ENCODE data around the gene TUT1.
A peak's percentile ranks its signal among the peaks of the same experiment; 100 is the strongest.
"Not testable (repeated sequence)": the region's sequence is repeated elsewhere in the genome, so short reads cannot be mapped to it uniquely, and the experiment has no call there.

The TUT1 gene, protein sequence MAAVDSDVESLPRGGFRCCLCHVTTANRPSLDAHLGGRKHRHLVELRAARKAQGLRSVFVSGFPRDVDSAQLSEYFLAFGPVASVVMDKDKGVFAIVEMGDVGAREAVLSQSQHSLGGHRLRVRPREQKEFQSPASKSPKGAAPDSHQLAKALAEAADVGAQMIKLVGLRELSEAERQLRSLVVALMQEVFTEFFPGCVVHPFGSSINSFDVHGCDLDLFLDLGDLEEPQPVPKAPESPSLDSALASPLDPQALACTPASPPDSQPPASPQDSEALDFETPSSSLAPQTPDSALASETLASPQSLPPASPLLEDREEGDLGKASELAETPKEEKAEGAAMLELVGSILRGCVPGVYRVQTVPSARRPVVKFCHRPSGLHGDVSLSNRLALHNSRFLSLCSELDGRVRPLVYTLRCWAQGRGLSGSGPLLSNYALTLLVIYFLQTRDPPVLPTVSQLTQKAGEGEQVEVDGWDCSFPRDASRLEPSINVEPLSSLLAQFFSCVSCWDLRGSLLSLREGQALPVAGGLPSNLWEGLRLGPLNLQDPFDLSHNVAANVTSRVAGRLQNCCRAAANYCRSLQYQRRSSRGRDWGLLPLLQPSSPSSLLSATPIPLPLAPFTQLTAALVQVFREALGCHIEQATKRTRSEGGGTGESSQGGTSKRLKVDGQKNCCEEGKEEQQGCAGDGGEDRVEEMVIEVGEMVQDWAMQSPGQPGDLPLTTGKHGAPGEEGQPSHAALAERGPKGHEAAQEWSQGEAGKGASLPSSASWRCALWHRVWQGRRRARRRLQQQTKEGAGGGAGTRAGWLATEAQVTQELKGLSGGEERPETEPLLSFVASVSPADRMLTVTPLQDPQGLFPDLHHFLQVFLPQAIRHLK

DNA sequence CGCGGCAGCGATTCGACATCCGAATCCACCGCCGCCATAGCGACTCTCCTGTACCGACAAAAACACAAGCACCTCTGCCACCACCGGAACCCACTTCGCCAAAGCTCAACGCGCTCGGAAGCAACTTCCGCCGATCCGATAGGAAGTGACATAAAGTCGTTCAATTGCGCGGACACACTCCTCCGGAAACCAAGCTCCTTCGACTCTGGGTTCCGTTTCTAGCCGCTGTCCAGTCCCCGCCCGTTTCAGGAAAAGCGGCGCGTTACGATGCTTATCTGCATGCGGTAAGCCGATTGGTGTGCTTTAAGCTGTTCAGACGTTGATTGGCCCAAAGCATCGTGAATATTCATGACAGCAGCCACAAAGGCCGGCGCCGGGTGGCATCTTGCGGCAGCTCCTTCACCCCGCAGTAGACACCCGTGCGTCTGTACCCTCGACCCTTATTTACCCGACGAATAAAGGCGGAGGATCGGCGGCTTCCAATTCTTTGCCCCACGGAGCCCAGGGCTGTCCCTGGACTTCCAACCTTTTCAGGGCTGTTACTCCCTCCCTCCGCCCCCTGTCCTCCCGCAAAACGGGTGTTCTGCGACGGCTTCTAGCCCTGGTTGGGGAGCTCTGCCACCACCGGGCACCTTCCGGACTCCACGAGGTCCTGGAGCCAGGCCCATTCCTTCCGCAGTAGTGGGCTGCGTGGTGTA lies at the start of gene TUT1:
Gene TUT1 (minus strand): TSS at position 76 of the 698 bp plus-strand sequence. CDS start 38 bp downstream, at position 38.
- peak; percentile 97 for DNase-seq

- no peak for DNase-seq
Measured at GRCh38 chr11:62632492-62632891, 41.2 kb upstream of the TUT1 start.

GRCh38 chr11:62627713-62628112 lies 36.4 kb upstream of the TUT1 start:
- DNase-seq: no peak

DNA sequence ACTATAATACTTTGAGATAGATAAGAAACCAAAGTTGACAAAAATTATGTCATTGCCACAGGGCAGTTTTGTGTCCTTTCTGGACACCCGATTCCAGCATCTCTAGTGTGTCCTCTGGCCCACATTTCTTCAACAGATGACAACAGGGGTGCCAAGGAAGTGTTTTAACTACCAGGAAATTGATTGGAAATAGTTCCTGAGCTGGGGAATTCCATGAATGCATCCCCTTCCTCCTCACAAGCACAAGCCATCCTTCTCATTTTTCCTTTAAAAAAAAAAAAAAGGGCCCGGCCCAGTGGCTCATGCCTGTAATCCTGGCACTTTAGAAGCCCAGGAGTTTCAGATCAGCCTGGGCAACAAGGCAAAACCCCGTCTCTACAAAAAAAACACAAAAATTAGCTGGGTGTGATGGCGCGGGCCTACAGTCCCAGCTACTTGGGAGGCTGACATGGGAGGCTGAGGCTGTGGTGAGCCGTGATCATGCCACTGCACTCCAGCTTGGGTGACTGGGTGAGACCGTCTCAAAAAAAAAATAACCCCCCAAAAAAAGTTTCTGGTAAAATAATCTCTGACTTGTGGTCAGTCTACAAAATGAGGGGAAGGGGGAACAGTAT lies 31.3 kb upstream of the TUT1 start:
- no peak for DNase-seq

- peak; percentile 98 for DNase-seq
Measured at GRCh38 chr11:62621567-62622470, 30.5 kb upstream of the TUT1 start, which contains the start of gene B3GAT3. B3GAT3 (minus strand) TSS chr11:62621986; CDS start chr11:62621947, 39 bp downstream.

- no peak for DNase-seq
Measured at GRCh38 chr11:62621027-62621566, 29.8 kb upstream of the TUT1 start.

DNA sequence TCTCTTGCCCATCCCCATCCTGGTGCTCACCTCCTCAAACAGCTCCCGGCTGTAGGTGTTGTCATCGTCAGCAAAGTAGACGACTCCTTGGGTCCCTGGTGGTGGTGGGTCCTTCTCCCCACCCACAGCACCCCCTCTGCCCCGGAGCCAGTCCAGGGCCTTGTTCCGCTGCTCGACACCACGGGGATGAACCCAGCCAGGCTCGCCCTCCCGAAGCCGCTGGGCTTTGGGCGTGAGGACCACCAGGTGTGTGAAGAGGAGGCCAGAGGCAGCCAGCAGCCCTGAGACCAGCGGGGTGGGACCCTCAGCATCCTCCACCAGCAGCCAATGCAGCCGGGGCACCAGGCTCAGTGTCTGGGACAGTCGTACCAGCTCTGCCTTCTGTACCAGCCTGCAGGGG lies 25.6 kb upstream of the TUT1 start:
- DNase-seq: not testable (repeated sequence)

DNA sequence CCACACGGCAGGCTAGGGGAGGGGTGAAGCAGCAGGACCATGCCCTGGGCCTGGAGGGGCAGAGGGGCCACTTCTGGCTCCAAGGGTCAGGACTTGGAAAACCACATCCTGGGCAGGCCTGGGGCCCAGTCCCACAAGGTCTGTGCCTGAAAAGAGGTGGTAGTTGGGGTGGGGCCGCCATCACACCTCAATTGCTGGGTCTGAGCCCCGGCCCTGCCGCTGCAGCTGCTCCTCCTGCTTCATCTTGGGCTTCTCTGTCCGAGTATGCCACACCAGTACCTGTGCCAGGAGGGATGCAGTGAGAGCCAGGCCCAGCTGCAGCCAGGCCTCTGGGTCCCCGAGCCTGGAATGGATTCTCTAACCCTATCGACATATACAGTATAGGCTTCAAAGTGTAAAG lies 24.2 kb upstream of the TUT1 start:
- DNase-seq: no peak

DNA sequence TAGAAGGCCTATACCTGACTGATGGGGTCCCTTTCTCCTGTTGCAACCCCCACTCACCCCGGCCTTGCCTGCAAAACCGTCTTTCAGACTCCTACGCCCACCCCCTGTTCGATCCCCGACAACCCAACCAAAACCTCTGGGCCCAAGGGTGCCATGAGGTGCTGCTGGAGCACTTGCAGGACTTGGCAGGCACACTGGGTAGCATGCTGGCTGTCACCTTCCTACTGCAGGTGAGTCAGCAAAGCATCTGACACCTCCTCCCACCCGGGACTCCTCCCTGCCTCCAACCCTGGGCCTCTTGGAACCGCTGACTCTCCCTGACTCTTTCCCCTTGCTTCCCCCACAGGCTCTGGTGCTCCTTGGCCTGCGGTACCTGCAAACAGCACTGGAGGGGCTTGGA lies 23.0 kb upstream of the TUT1 start:
- no peak for DNase-seq

- DNase-seq: no peak
Measured at GRCh38 chr11:62613291-62613778, 22.0 kb upstream of the TUT1 start.

DNA sequence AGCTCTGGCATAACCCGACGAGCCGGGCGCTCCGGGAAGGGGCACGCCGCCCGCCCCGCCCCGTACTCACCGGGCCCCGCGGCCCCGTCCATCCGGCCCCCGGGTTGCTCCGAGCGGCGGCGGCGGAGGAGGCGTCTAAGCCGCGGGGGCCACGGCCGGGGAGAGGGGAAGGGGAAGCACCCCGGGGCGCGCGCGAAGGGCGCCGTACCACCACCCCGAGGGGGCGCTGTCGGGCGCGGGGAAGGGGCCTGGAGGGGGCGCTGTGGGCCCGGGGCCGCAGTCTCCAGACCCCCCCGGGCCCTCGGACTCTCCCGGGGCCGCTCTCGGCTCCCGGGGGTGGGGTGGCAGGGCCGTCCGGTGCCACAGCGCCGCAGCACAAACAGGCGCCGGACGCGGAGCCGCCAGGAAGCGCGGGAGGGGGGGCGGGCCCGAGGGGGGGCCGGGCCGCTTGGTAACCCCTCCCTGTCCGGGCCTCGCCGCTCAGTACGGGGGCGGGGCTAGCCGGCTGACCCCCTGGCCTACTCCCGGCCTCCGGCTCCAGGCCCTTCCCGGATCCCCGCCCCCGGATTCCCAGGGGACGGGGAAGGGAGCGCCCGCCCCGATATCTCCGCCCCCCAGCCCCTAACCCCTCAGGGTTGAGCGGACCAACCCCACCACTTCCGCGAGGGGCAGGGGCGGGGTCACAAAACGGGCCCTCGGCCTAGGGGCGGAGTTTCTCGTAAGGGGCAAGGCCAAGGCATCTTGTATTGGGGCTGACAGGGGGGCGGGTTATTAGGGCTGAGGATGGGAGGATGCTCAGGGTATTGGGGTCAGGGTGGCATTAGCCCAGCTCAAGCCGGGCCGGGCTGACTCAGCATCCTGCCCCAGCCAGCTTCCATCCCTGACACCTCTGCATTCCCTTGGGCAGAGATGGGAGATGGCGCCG lies 21.3 kb upstream of the TUT1 start, which contains the start of the genes EML3 and ROM1:
Gene EML3 (minus strand): TSS at position 410 of the 925 bp plus-strand sequence. CDS start 318 bp downstream, at position 92.
Gene ROM1 (plus strand): TSS at position 892 of the 925 bp plus-strand sequence. CDS start 25 bp downstream, at position 917.
- DNase-seq: peak; percentile 90

DNA sequence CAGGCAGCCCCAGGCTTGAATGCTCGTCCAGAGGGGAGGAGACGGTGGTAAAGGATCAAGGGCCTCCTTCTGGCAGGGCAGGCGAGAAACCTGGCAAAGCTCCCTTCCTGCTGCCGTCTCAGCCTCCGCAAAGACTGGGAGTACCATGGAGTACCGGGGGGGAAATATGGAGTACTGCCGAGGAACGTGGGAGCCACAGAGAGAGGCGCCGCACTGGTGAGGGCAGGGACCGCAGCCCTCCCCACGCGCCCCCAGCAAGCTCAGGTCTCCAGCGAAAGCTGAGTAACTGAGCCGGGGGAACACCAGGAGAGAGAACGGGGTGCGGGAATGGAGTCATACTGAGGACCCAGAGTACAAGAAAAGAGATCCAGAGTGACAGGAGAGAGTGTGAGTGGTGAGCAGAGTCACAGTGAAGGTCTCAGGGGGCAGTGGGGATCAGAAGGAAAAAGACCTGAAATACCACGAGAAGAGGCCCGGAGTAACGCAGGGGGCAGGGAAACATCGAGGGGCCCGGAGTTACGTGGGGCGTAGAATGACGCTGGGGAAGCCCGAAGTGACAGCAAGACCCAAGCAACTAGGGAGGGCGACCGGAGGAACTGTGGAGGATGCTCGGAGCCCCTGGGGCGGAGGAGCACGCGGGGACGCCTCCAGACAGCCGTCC lies 20.5 kb upstream of the TUT1 start:
- peak; percentile 69 for DNase-seq

DNA sequence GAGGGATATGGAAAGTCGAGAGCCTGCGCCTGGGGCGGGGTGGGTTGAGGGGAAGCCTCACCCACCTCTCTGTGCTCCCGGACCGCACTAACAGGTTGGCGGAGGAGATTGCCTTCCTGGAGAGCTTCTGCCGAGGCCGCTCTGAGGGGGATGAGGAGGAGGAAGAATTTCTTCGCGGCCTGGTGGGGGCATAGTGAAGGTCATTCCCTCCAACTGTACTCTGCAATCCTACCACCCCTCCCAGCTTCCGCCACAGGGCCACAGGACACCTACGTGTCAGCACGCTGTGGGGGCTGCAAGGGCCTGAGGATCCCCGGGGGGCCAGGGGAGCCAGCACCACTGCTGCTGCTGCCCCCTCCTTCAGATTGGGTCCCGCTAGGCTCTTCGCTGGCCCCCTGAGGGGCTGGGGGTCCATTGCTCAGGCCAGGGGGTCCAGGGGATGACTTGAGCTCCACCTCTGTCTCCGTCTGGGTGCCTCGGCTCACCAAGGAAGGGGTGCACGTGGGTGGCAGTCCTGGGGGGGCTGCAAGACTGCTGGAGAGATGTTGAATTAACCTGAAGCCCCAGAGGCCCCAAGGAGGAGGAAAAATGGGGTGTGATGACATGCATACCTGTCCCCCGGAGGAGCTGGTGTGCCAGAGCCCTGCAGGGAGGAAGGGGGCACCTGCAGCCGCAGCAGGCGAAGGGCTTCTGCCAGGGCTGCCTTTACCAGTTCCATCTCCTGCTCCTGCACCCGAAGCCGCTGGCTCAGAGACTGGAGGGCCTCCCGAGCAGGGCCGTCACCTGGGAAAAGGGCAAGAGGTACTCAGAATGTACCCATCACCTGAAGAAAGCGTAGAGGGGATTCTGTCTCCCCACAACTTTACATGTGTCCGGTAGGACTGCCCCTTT lies 19.7 kb upstream of the TUT1 start:
- no peak for DNase-seq

DNA sequence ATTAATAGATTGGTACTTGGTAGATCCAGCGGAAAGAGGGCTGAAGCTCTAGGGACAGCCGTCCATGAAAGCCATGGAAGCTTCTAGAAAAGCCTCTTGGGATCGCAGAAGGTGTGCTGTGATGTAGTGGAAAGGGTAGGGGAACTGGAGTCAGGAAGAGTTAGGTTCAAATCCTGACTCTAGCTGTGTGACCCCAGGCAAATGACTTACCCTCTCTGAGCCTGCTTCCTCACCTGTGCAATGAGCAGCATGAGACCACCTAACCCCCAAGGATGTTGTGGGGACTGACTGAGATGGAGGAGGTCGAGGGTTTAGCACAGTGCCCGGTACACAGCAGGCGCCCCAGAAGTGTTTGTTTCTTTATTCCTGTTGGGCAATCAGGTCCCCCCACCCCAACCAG lies 19.1 kb upstream of the TUT1 start:
- no peak for DNase-seq

GRCh38 chr11:62608776-62609175 lies 17.5 kb upstream of the TUT1 start:
- no peak for DNase-seq

DNA sequence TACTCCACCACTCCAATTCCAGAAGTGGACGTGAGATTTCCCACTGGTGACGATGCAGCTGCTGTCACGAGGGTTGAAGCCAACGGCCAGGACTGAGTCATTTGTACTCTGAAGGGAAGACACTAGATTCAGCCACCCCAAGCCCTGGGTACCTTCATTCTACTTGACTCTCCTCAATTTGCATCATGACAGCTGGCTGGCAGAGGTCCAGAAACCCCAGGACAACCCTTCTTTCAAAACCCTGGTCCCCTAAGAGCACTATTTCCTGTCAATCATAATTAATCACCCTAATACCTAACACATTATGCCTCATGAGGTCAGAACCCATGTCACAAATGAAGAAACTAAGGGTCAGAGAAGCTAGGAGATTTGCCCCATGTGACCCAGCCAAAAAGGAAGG lies 16.4 kb upstream of the TUT1 start:
- DNase-seq: peak; percentile 46

DNA sequence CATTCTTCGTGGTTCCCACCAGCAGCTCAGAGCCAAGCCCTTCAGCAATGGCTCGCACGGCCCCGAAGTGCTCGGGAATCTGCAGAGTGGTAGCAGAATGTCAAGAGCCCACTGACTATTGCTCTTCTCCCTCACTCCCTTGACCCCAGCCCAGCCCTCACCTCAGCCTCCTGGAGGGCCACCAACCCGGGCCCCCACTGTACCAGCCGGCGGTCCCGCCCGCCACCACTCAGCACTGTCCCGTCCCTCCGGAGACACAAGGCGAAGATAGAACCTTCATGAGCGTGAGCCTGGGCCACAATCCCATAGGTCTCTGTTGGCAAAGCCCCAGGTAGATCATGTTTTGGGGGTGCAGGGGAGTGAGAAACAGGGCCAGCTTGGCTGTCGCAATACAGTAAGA lies 14.6 kb upstream of the TUT1 start:
- no peak for DNase-seq

DNA sequence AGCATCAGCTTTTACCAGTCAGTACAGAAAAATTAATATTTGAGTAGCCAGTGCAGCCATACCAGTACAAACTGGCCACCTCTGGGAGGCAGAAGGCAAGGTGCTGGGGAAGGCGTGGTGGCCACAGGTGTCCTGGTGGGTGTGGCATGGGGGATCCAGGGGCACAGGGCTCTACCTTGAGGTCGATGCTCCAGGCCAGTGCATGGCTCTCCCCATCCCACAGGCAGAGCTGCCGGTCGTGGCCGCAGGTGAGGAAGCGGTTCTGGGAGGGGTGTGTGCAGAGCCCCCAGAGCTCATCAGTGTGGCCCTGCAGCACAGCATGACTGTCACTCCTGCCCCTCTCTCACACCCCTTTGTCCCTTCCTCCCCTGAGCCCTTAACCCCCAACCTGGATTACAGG lies 14.1 kb upstream of the TUT1 start:
- DNase-seq: no peak

All from CD4-positive, alpha-beta T cell treated with Interferon gamma for 1 hour (primary cell).